Right kidney (tissue), 1 donor: ENCODE measurements around the gene ZNF148.
A peak's percentile ranks its signal among the peaks of the same experiment; 100 is the strongest.

Experiments
- DNase-seq: peaks from one replicate; pipeline ENCODE4 v3.0.0-alpha.2; 2016

The ZNF148 gene

GRCh38 chr3:125191256-125191655, 183.9 kb downstream of the ZNF148 start:
- DNase-seq, result no peak

GRCh38 chr3:125190786-125191185, 184.3 kb downstream of the ZNF148 start:
- no peak for DNase-seq

- DNase-seq, result no peak
Measured at GRCh38 chr3:125189378-125190165, 185.6 kb downstream of the ZNF148 start.

GRCh38 chr3:125188955-125189354, 186.2 kb downstream of the ZNF148 start:
- no peak for DNase-seq

GRCh38 chr3:125187599-125187910, 187.6 kb downstream of the ZNF148 start:
- no peak for DNase-seq

- DNase-seq, result no peak
Measured at GRCh38 chr3:125186800-125187598, 188.1 kb downstream of the ZNF148 start.

- peak; percentile 50 for DNase-seq
Measured at GRCh38 chr3:125186261-125186787, 188.8 kb downstream of the ZNF148 start.

- no peak for DNase-seq
Measured at GRCh38 chr3:125185805-125186204, 189.3 kb downstream of the ZNF148 start.

- no peak for DNase-seq
Measured at GRCh38 chr3:125179884-125180240, 195.3 kb downstream of the ZNF148 start.

- no peak for DNase-seq
Measured at GRCh38 chr3:125179143-125179883, 195.8 kb downstream of the ZNF148 start.

GRCh38 chr3:125177746-125178145, 197.4 kb downstream of the ZNF148 start:
- no peak for DNase-seq
